GM20431 (cell line): ENCODE data around the gene TMEM198.

Experiments
- in situ Hi-C: fragments of 300-500 bp; cut with MseI, MboI; formaldehyde crosslinking; loops from one replicate; pipeline ENCODE4 v1.15.0; 2020; ENCODE audit warnings: low sequenced_read_pairs; ENCODE audit not compliant: unreplicated experiment

Gene TMEM198

GRCh38 chr2:219572237-219573001 lies 28.6 kb downstream of the TMEM198 start, which contains the start of gene INHA:
INHA (plus strand) TSS chr2:219572310; CDS start chr2:219572375, 65 bp downstream.
- in situ Hi-C loops, result no loop called here

GRCh38 chr2:219573166-219573565 lies 29.3 kb downstream of the TMEM198 start:
- in situ Hi-C loops, result no loop called here

DNA sequence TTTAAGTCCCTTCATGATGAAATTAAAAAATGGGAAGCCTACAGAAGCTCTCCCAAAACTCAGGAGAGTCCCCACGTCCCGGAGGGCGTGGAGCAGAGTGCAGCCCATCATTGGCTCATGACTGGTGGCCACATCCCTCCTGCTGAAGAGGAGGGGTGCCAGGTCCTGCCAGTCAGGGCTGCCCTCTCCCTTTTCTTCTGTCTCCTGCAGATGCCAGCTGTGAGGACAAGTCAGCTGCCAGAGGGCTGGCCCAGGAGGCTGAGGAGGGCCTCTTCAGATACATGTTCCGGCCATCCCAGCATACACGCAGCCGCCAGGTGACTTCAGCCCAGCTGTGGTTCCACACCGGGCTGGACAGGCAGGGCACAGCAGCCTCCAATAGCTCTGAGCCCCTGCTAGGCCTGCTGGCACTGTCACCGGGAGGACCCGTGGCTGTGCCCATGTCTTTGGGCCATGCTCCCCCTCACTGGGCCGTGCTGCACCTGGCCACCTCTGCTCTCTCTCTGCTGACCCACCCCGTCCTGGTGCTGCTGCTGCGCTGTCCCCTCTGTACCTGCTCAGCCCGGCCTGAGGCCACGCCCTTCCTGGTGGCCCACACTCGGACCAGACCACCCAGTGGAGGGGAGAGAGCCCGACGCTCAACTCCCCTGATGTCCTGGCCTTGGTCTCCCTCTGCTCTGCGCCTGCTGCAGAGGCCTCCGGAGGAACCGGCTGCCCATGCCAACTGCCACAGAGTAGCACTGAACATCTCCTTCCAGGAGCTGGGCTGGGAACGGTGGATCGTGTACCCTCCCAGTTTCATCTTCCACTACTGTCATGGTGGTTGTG lies 30.9 kb downstream of the TMEM198 start:
- in situ Hi-C loops, result no loop called here

GRCh38 chr2:219575566-219576504 lies 32.0 kb downstream of the TMEM198 start:
- in situ Hi-C loops, result no loop called here

GRCh38 chr2:219576505-219577388 lies 32.9 kb downstream of the TMEM198 start:
- in situ Hi-C loops, result no loop called here

- in situ Hi-C loops, result no loop called here
Observed at GRCh38 chr2:219578811-219579613, 35.2 kb downstream of the TMEM198 start.

- in situ Hi-C loops, result no loop called here
Observed at GRCh38 chr2:219581346-219581745, 37.5 kb downstream of the TMEM198 start.

- in situ Hi-C loops, result no loop called here
Observed at GRCh38 chr2:219591091-219591490, 47.3 kb downstream of the TMEM198 start.

DNA sequence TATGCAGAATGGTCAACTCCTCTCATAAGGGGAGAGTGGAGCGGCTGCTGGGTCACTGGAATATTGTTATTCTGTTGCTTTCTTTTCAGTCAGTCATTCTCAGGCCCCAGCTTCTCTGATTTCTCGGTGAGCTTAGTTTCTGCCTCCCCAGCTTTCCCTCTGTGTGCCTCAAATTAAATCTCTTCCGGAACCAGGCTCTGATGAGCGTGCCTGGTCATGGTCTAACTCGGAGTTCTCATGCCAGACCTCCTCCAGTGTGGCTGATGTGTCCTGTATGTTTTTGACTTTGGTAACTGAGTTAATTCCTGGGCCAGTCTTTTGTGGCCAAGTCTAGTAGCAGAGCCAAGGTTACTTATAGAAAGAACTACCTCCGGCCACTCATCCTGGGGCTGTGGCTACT lies 48.9 kb downstream of the TMEM198 start:
- in situ Hi-C loops, result no loop called here

GRCh38 chr2:219593154-219593553 lies 49.3 kb downstream of the TMEM198 start:
- in situ Hi-C loops, result no loop called here

GRCh38 chr2:219595256-219595655 lies 51.4 kb downstream of the TMEM198 start:
- in situ Hi-C loops, result no loop called here

DNA sequence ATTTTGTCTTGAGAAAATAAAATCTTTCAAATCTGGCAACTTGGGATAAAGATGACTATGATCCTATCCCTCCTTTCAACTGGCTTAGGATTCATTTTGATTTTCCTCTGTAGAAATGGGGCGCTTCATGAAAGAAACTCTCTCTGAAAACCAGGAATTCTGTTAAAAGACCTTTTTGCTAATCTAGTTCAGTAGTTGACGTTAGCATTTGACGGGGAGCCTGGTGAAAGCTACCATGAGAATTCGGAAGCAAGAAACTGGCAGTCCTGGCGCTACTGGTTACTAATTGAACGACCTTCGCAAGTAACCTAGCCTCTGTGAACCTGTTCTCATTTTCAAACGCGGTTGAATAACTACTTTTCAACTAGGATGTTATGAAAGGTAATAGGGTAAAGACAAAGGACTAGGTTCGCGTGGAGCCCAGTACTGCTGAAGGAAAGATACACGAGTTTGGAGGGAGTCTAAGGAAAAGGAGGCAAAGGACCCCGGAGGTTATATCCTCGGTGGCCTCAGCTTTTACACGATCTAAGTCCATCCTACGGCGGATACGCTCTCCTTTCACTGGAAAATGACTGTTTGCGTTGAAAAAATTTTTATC lies 53.2 kb downstream of the TMEM198 start:
- in situ Hi-C loops, result no loop called here

DNA sequence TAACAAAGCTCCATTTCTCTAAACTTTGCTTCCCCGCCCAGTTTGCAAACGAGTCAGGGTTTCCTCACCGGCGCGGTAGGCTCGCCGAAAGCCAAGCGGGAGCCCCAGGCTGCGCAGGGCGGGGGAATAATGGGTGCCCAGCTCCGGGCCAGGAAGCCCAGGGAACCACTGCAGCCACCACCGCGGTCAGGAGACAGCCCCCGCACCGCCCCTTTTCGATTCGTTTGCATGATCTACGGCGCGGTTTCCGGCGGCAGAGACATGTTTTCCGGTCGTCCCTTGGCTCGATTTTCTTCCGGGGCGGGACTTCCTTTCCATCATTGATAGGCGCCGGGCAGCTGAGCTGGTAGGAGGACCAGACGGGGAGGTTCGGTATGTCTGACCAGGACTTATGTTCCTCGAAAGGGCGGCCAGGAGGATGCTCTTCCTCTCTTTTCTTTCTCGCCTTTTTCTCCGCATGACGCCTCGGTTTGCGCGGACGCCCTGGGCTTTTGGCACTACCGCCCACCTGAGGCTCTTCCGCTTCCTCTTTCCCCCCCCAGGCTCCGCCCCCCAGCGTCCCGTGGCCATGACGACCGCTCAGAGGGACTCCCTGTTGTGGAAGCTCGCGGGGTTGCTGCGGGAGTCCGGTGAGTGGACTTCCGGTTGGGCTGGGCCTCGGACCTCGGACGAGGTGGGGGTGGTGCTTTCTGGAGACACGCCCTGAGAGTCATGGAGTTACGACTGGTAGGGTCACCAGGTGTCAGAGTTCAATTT lies 53.9 kb downstream of the TMEM198 start, which contains the start of gene STK11IP:
TSS of gene STK11IP (plus strand) at position 306 of the 756 bp plus-strand sequence. CDS start at position 569, 263 bp downstream.
- in situ Hi-C loops, result no loop called here

DNA sequence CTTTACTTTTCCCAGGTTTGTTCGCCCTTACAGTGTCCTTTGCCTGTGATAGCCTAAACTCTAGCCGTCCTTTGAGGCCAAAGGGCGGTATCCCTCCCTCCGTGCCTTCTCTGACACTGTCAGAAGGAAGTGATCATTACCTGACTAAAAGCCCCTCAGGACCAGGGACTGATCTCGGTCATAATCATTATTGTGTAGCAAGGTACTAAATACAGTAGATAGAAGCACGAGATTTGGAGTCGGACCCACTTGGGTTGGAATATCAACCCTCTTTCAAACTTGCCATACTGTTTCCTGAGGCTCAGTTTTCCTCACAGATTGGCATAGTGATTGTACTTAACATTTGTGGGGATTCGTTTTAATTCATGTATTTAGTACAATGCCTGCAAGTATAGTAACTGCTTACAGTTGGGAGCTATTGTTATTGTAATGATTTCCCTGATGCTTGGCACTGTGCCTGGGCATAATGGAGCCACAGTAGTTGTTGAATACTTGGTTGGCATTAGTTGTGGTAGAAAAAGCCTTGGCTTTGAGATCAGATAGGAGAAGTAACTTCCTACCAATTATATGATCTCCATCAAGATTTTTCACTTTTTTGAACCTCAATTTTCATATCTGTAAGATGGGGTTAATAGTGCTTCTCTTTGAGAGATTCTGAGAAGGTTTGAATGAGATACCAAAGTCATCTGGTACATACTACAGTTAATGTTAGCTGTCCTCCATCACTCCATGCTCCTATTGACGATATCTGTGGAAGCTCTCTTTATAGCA lies 54.7 kb downstream of the TMEM198 start:
- in situ Hi-C loops, result no loop called here
